GM21423 (cell line): ENCODE data around the gene TUSC7.

Experiments
- ATAC-seq: cut with Tn5 transposase; IDR thresholded peaks from one replicate; pipeline ENCODE4 v1.9.1; 2021; ENCODE audit warnings: mild to moderate bottlenecking, moderate library complexity; ENCODE audit not compliant: unreplicated experiment

Gene TUSC7

GRCh38 chr3:116709479-116709878, at the start of gene TUSC7:
Gene TUSC7, plus strand, starts transcription at chr3:116709779.
- ATAC-seq: no peak

DNA sequence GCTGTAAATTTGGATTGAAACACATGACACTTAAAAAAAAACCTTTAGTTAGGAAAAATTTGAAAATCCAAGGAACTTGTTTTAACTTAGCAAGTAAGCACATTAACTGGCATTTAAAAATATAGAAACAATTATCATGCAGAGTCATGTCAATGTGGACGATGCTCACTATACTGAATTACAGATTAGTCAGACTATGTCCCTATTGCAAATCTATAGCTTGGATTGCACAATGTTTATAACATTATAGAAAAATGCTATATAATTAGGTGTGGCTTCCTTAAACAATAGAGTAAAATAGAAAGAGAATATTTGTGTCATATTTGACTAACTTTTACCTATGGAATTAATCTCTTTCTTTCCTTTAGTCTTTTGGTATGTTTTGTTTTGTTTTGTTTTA, 48.4 kb upstream of the TUSC7 start:
- ATAC-seq: no peak

- ATAC-seq: no peak
Measured at GRCh38 chr3:116663161-116664110, 46.1 kb upstream of the TUSC7 start.

GRCh38 chr3:116667324-116667723, 42.3 kb upstream of the TUSC7 start:
- no peak for ATAC-seq

- ATAC-seq: no peak
Measured at GRCh38 chr3:116667791-116668190, 41.8 kb upstream of the TUSC7 start.

DNA sequence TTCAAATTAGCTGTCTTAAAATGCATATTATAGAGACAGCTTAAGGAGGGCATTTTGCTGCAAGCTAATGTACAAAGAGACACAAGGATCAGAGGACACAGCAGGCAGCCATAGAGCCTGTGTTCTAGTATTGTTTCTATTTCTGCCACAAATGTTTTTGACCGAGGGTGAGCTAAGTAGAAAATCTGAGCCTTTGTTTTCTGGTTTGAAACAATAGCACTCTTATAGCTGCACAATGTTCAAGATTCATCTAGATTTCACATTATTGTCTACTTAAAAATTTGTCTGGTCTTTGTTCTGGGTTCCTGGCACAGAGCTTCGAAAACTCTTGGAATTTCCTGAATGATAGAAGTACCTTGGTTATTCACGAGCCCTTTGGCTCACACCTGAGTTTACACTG, 40.0 kb upstream of the TUSC7 start:
- no peak for ATAC-seq

DNA sequence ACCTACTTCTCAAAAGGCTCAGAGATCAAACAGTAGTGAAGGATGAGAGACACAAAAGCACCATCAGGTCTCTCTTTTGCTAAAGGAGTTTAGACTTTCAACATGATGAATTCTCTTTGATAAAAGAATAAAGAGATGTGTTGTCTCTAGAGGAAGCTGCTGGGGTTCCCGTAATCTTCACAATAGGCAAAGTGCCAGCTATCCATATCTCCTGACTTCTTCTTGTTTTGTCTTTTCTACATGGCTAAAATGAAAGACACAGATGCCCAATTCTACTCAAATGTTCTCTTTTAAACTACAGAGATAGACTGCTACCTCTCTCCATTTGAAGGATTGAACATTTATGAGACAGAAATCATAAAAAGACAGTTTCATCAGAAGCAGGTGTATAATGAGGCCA, 38.4 kb upstream of the TUSC7 start:
- ATAC-seq: no peak

DNA sequence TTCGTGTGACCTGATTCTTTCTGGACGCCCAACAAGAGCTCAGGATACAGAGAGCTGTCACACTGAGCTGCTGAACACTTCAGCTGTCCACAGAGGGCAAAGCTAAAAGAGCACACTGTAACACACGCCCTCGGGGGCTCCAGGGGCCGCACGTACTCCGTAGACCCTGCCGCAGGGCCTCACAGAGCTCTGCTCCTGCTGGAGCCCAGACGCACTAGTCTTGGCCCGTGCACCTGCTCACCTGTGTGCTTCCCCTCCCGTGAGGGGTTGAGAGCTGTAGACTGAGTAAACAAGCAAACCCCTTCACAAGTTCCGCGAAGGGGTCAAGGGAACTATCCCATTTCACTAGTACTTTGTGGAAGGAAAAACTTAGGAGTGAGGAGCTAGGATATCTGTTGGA, 30.7 kb upstream of the TUSC7 start:
- no peak for ATAC-seq

DNA sequence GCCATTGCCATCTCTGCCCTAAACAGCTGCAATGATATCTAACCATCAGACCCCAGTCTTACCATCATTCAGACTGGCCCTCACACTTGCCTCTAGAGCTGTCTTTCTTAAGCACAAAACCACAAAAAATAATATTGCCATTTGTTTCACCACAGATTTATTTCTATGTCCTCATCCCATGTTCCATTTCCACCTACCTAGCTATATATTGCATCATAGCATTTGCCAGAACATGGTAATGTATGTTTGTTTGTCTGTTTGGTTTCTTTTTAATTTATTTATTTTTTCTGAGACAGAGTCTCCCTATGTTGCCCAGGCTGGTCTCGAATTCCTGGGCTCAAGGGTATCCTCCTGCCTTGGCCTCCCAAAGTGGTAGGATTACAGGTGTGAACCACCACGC, 18.5 kb upstream of the TUSC7 start:
- ATAC-seq: no peak

- no peak for ATAC-seq
Measured at GRCh38 chr3:116701070-116701469, 8.5 kb upstream of the TUSC7 start.

GRCh38 chr3:116702334-116702733, 7.2 kb upstream of the TUSC7 start:
- ATAC-seq: no peak

- ATAC-seq: no peak
Measured at GRCh38 chr3:116707531-116707930, 2.0 kb upstream of the TUSC7 start.

DNA sequence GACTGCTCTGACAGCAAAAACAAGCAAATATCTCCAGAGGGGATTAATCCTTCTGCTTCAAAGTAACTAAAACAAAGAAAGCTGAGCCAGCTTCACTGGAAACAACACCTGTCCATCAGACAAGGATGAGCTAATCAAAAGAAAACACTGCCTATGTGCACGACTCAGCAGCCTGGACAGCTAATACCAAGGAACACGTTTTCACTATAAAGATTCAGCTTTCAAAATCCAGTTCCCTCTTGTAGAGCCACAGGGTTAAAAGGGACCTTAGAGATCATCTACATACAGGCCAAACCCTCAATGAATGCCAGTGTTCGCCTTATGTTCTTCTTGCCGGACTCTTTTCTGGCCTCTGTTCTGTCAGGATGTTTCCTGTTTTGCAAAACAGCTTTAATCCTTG, 6.9 kb downstream of the TUSC7 start:
- no peak for ATAC-seq

DNA sequence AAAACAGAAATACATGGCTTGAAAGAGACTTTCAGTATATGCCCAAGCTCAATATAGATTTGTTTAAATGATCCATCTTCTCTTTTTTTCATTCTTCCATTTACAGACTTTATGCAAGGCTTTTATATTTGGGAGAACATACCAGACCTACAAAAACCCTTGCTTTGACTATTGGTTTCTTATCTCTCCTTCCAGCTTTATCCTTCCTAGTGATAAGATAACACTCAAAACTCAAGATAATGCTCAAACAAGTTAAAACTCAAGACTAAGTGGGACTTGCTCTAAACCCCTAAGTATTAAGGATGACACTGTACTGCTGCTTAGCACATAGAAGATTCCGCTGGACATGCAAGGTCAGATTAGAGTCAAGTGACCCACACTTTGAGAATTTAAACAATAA, 8.0 kb downstream of the TUSC7 start:
- ATAC-seq: no peak

DNA sequence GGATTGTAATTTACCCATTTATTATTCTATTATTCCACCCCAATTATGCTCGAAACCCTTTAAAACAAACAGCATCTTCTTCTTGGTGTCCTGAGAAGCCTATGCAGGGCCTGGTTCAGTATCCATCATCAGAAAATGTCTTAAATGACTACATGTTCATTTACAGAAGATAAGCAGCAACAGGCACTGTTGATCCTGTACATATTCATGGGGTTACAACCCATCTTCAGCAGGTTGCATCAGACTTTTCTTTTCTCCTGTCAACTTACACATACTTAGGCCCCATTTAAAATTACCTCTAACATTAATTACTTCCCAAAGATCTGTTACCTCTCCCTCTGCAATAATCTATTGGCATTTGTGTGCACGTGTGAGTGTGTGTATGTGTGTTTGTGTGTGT, 18.9 kb downstream of the TUSC7 start:
- ATAC-seq: no peak

DNA sequence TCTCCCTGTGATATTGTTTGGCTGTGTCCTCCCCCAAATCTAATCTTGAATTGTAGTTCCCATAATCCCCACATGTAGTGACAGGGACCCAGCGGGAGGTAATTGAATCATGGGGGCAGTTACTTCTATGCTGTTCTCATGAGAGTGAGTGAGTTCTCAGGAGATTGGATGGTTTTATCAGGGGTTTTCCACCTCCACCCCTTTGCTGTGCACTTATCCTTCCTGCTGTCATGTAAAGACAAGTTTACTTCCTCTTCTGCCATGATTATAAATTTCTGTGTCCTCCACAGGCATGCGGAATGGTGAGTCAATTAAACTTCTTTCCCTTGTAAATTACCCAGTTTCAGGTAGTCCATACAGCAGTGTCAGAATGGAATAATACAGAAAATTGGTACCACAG, 24.7 kb downstream of the TUSC7 start:
- ATAC-seq: no peak

DNA sequence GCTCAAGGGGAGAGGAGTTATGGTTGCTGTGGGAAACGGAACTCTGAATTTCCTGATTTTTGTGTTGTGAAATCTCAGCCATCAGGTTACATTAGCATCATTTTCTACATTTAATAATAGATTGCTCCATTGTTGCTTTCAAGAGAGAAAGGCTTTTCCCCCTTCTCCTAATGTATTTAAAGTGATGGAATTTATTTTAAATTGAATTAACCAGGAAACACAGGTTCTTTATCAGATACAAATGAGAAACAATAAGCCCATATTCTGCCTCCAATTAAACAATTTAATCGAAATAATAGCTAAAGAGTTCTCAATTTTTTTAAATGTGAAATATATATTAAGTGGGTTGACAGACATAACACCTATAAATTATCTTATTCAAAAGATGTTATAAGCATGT, 30.1 kb downstream of the TUSC7 start:
- no peak for ATAC-seq

DNA sequence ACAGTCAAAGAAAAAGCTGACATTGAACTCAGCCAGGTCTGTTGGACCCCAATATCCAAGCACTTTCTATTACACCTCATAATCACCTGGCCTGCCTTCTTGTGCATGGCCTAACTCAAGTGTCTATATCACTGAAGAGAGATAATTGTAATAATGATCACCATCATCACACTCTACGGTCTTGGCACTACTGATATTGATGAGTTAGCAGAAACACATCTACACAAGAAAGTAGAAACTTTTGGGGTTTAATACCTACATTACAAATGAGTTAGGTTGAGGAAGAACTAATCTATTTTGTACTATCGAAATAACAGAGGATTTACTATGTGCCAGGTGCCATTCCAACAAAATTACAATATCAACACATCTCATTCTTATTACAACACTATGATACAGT, 30.7 kb downstream of the TUSC7 start:
- ATAC-seq: no peak

- ATAC-seq: no peak
Measured at GRCh38 chr3:116741467-116741866, 31.9 kb downstream of the TUSC7 start.

DNA sequence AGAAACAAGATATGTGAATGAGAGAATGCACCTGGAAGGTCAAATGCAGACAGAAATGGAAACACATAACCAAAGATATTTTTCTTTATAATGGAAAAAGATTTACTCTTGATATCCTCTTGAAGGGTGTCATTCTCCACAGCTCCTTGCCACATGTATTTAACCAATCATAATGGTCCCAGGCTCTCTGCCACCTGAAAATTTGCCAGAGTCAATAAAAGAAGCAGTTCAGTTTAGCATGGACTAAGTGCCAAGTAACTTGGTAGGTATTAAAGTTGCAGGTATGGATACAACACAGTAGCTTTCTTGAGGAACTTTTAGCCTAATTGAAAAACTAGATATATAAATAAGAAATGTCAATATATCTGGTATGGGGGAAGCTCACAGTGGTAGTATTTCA, 33.5 kb downstream of the TUSC7 start:
- ATAC-seq: no peak

- no peak for ATAC-seq
Measured at GRCh38 chr3:116749388-116749787, 39.8 kb downstream of the TUSC7 start.

GRCh38 chr3:116757315-116757714, 47.7 kb downstream of the TUSC7 start:
- ATAC-seq: no peak

GRCh38 chr3:116759316-116759715, 49.7 kb downstream of the TUSC7 start:
- no peak for ATAC-seq
